NCI-H526 (cell line): ENCODE measurements around the gene MMS19.
"Not testable (repeated sequence)": the region's sequence is repeated elsewhere in the genome, so short reads cannot be mapped to it uniquely, and the experiment has no call there.

ENCODE experiments used
- DNase-seq, 2 experiments: peaks; one replicate each; lab custom pipeline; 2025; lab: John Stamatoyannopoulos, UW

Gene MMS19

GRCh38 chr10:97529685-97530465 is 31.7 kb upstream of the MMS19 start:
- DNase-seq, result no peak

- not testable (repeated sequence) for DNase-seq
These were observed 30.7 kb upstream of the MMS19 start for GRCh38 chr10:97528876-97529275.

- DNase-seq, result no peak
These were observed 27.5 kb upstream of the MMS19 start for GRCh38 chr10:97525683-97526110.

GRCh38 chr10:97525086-97525485 is 26.9 kb upstream of the MMS19 start:
- DNase-seq, result no peak

GRCh38 chr10:97522937-97523336 is 24.7 kb upstream of the MMS19 start:
- no peak for DNase-seq

- no peak for DNase-seq
These were observed 23.8 kb upstream of the MMS19 start for GRCh38 chr10:97522071-97522470.

- peak; percentile 7 to 26 for DNase-seq
These were observed 22.9 kb upstream of the MMS19 start for GRCh38 chr10:97520978-97521761.

- DNase-seq, result no peak
These were observed 22.3 kb upstream of the MMS19 start for GRCh38 chr10:97520520-97520919.

GRCh38 chr10:97519342-97519741 is 21.1 kb upstream of the MMS19 start:
- DNase-seq, result no peak

- no peak for DNase-seq
These were observed 20.2 kb upstream of the MMS19 start for GRCh38 chr10:97518301-97519043.

GRCh38 chr10:97517778-97518300 is 19.6 kb upstream of the MMS19 start:
- no peak for DNase-seq

GRCh38 chr10:97517096-97517750 is 19.0 kb upstream of the MMS19 start:
- DNase-seq, result no peak

- DNase-seq, result peak; percentile 35 to 69
These were observed 17.2 kb upstream of the MMS19 start for GRCh38 chr10:97515271-97515978.

- DNase-seq, result no peak
These were observed 16.1 kb upstream of the MMS19 start for GRCh38 chr10:97514344-97514743.

GRCh38 chr10:97512993-97513392 is 14.8 kb upstream of the MMS19 start:
- no peak for DNase-seq

GRCh38 chr10:97511711-97512440 is 13.7 kb upstream of the MMS19 start:
- no peak for DNase-seq

GRCh38 chr10:97510686-97511085 is 12.5 kb upstream of the MMS19 start:
- DNase-seq, result no peak

- DNase-seq, result no peak
These were observed 11.0 kb upstream of the MMS19 start for GRCh38 chr10:97509120-97509680.

GRCh38 chr10:97508342-97508741 is 10.1 kb upstream of the MMS19 start:
- no peak for DNase-seq
